ENCODE measurements around the gene AFF4.
A peak's percentile ranks its signal among the peaks of the same experiment; 100 is the strongest.

The AFF4 gene

GRCh38 chr5:132887283-132887682 is 76.2 kb downstream of the AFF4 start:
- peak overlapping the region in 2 of 11 experiments; percentile 12 to 36; a peak in 2 of 22 replicates for H3K9ac ChIP-seq

GRCh38 chr5:132886064-132886823 is 77.2 kb downstream of the AFF4 start:
- H3K4me2 ChIP-seq, result peak overlapping the region in 2 of 11 experiments; percentile 76 to 79; a peak in 5 of 22 replicates

More at GRCh38 chr5:132887283-132887682, 76.2 kb downstream of the AFF4 start:
- no peaks in the 10 kb centered on the region for H3K9me3 ChIP-seq (replicated peaks in 1 of 11)
- no peak for TF ChIP-seq Cebpa-rat (IDR thresholded peaks at IDR 0.05)
- H3K27ac ChIP-seq, result peak overlapping the region in 3 of 11 experiments; percentile 32 to 48 (median 46); a peak in 4 of 22 replicates
- H3K4me3 ChIP-seq, result no peak overlapping the region
- H3K4me1 ChIP-seq, result peaks cover 0 to 52% (median 0%) of the 10 kb centered on the region in 10 experiments; a peak in 6 of 20 replicates
- peak overlapping the region in 3 of 11 experiments; percentile 13 to 79 (median 76); a peak in 5 of 22 replicates for H3K4me2 ChIP-seq
- peaks cover 0 to 71% (median 0%) of the 10 kb centered on the region in 11 experiments; a peak in 7 of 22 replicates for H4K20me1 ChIP-seq
- no peaks in the 10 kb centered on the region for H3K27me3 ChIP-seq
- H3K36me3 ChIP-seq, result peaks cover 79 to 92% (median 83%) of the 10 kb centered on the region in 11 experiments

GRCh38 chr5:132884548-132884947 is 78.9 kb downstream of the AFF4 start:
- Histone ChIP-seq H3K4me3 (no peak overlapping the region), H3K4me2 (no peak overlapping the region), H3K36me3 (peaks cover 82 to 92% (median 84%) of the 10 kb centered on the region in 11 experiments), H3K27ac (no peak overlapping the region), H3K27me3 (no peaks in the 10 kb centered on the region), H3K9me3 (replicated peaks in 1 of 11) (no peaks in the 10 kb centered on the region), H3K4me1 (peaks cover 0 to 50% (median 0%) of the 10 kb centered on the region in 10 experiments; a peak in 6 of 20 replicates), H3K9ac (no peak overlapping the region; a peak in 1 of 22 replicates), H4K20me1 (peaks cover 0 to 63% (median 0%) of the 10 kb centered on the region in 11 experiments; a peak in 5 of 22 replicates)
- TF ChIP-seq Cebpa-rat (IDR thresholded peaks at IDR 0.05), result no peak

More at GRCh38 chr5:132886064-132886823, 77.2 kb downstream of the AFF4 start:
- Histone ChIP-seq H3K27ac (peak overlapping the region in 1 of 11 experiments; percentile 48; a peak in 2 of 22 replicates), H3K9me3 (replicated peaks in 1 of 11) (no peaks in the 10 kb centered on the region), H3K36me3 (peaks cover 79 to 92% (median 83%) of the 10 kb centered on the region in 11 experiments), H3K9ac (peak overlapping the region in 1 of 11 experiments; percentile 36; a peak in 1 of 22 replicates), H4K20me1 (peaks cover 0 to 66% (median 0%) of the 10 kb centered on the region in 11 experiments; a peak in 7 of 22 replicates), H3K27me3 (no peaks in the 10 kb centered on the region), H3K4me1 (peaks cover 0 to 52% (median 0%) of the 10 kb centered on the region in 10 experiments; a peak in 6 of 20 replicates), H3K4me3 (no peak overlapping the region)
- no peak for TF ChIP-seq Cebpa-rat (IDR thresholded peaks at IDR 0.05)

- H3K4me3 ChIP-seq, result no peak overlapping the region
- peaks cover 0 to 61% (median 0%) of the 10 kb centered on the region in 11 experiments; a peak in 4 of 22 replicates for H4K20me1 ChIP-seq
- H3K4me2 ChIP-seq, result peak overlapping the region in 2 of 11 experiments; percentile 30 to 42; a peak in 2 of 22 replicates
- H3K9me3 ChIP-seq (replicated peaks in 1 of 11), result no peaks in the 10 kb centered on the region
- no peaks in the 10 kb centered on the region for H3K27me3 ChIP-seq
- H3K27ac ChIP-seq, result no peak overlapping the region
- H3K4me1 ChIP-seq, result peaks cover 0 to 39% (median 0%) of the 10 kb centered on the region in 10 experiments; a peak in 6 of 20 replicates
- H3K9ac ChIP-seq, result no peak overlapping the region
- H3K36me3 ChIP-seq, result peaks cover 81 to 92% (median 84%) of the 10 kb centered on the region in 11 experiments
- no peak for TF ChIP-seq Cebpa-rat (IDR thresholded peaks at IDR 0.05)
These were observed 80.1 kb downstream of the AFF4 start for GRCh38 chr5:132883261-132883834.

GRCh38 chr5:132877938-132878337 is 85.5 kb downstream of the AFF4 start:
- H3K27me3 ChIP-seq, result no peaks in the 10 kb centered on the region
- H3K4me2 ChIP-seq, result no peak overlapping the region
- no peaks in the 10 kb centered on the region for H3K4me1 ChIP-seq
- no peak overlapping the region for H3K9ac ChIP-seq
- H4K20me1 ChIP-seq, result peaks cover 0 to 50% (median 0%) of the 10 kb centered on the region in 11 experiments; a peak in 5 of 22 replicates
- H3K27ac ChIP-seq, result no peak overlapping the region
- no peak for TF ChIP-seq Cebpa-rat (IDR thresholded peaks at IDR 0.05)
- no peak overlapping the region for H3K4me3 ChIP-seq
- H3K36me3 ChIP-seq, result peaks cover 73 to 100% (median 91%) of the 10 kb centered on the region in 11 experiments
- H3K9me3 ChIP-seq (replicated peaks in 1 of 11), result no peaks in the 10 kb centered on the region

- Histone ChIP-seq H3K9me3 (replicated peaks in 1 of 11) (no peaks in the 10 kb centered on the region), H3K36me3 (peaks cover 73 to 100% (median 90%) of the 10 kb centered on the region in 11 experiments), H3K4me1 (no peaks in the 10 kb centered on the region), H4K20me1 (peaks cover 0 to 46% (median 0%) of the 10 kb centered on the region in 11 experiments; a peak in 5 of 22 replicates), H3K4me2 (no peak overlapping the region), H3K27ac (no peak overlapping the region), H3K4me3 (no peak overlapping the region), H3K27me3 (no peaks in the 10 kb centered on the region), H3K9ac (no peak overlapping the region)
- TF ChIP-seq Cebpa-rat (IDR thresholded peaks at IDR 0.05), result no peak
These were observed 86.0 kb downstream of the AFF4 start for GRCh38 chr5:132877466-132877865.

GRCh38 chr5:132876020-132876759 is 87.2 kb downstream of the AFF4 start:
- no peak overlapping the region for H3K4me2 ChIP-seq
- no peak overlapping the region for H3K9ac ChIP-seq
- H3K4me1 ChIP-seq, result no peaks in the 10 kb centered on the region
- TF ChIP-seq Cebpa-rat (IDR thresholded peaks at IDR 0.05), result no peak
- H3K9me3 ChIP-seq (replicated peaks in 1 of 11), result no peaks in the 10 kb centered on the region
- peaks cover 0 to 44% (median 0%) of the 10 kb centered on the region in 11 experiments; a peak in 6 of 22 replicates for H4K20me1 ChIP-seq
- no peak overlapping the region for H3K27ac ChIP-seq
- H3K27me3 ChIP-seq, result no peaks in the 10 kb centered on the region
- H3K4me3 ChIP-seq, result no peak overlapping the region
- H3K36me3 ChIP-seq, result peaks cover 73 to 100% (median 90%) of the 10 kb centered on the region in 11 experiments

- H3K9me3 ChIP-seq (replicated peaks in 1 of 11), result no peaks in the 10 kb centered on the region
- H3K9ac ChIP-seq, result no peak overlapping the region
- no peak for TF ChIP-seq Cebpa-rat (IDR thresholded peaks at IDR 0.05)
- no peak overlapping the region for H3K4me2 ChIP-seq
- H3K36me3 ChIP-seq, result peaks cover 75 to 99% (median 90%) of the 10 kb centered on the region in 11 experiments
- no peak overlapping the region for H3K27ac ChIP-seq
- no peak overlapping the region for H3K4me3 ChIP-seq
- H3K4me1 ChIP-seq, result peaks cover 0 to 16% (median 0%) of the 10 kb centered on the region in 10 experiments; a peak in 3 of 20 replicates
- no peaks in the 10 kb centered on the region for H3K27me3 ChIP-seq
- H4K20me1 ChIP-seq, result peaks cover 0 to 25% (median 0%) of the 10 kb centered on the region in 11 experiments; a peak in 9 of 22 replicates
These were observed 89.5 kb downstream of the AFF4 start for GRCh38 chr5:132873930-132874271.

Measured in BLaER1 treated with 17β-estradiol and CSF1 and Interleukin-3, amounts not matched to agents 10 nM and 100 nM (cell line).